ENCODE data around the gene RBFOX2. TPM values are rescaled to one million over a fixed set of nuclear protein-coding genes. Genes with fewer than 3 reads are reported as not detected.

Gene RBFOX2
- total RNA-seq, 1 experiment from 2014 or later, result 91.1 TPM

GRCh38 chr22:35900483-35901168 is 128.0 kb downstream of the RBFOX2 start:
- no peaks in the 10 kb centered on the region for H3K9me3 ChIP-seq
- BruUV-seq (replicated peaks), result no TSS peak
- no peak overlapping the region for H3K4me3 Mint-ChIP-seq (ENCODE audit: unreplicated experiment)
- peaks cover 48% of the 10 kb centered on the region for H3K4me1 Mint-ChIP-seq (ENCODE audit: low read depth, unreplicated experiment)
- intact Hi-C loops (cut with micrococcal nuclease; ENCODE audit: unreplicated experiment), result no loop called here
- DNase-seq, result peak; percentile 47 to 55
- TF ChIP-seq CTCF (IDR thresholded peaks at IDR 0.05; ENCODE audit: insufficient read depth in 1 of 2, low read depth in 1 of 2, low read length in 1 of 2, severe bottlenecking in 1 of 2, unreplicated experiment in 1 of 2), result no peak
- no peaks in the 10 kb centered on the region for H3K27me3 ChIP-seq (replicated peaks; ENCODE audit: control insufficient read depth, insufficient read depth, low read length)
- H3K27me3 Mint-ChIP-seq (ENCODE audit: insufficient read depth, unreplicated experiment), result no peaks in the 10 kb centered on the region
- H3K4me1 ChIP-seq, result peaks cover 90% of the 10 kb centered on the region
- no peaks in the 10 kb centered on the region for H3K36me3 ChIP-seq (ENCODE audit: control insufficient read depth, insufficient read depth, low read length)
- POLR2A ChIA-PET, result interaction anchor here (0.9 kb wide), 1 partner anchor 15 kb away, joined by 3 read pairs; no protein-coding TSS in a partner anchor
- H3K36me3 Mint-ChIP-seq (ENCODE audit: insufficient read depth, unreplicated experiment), result peaks cover 17% of the 10 kb centered on the region
- H3K9me3 Mint-ChIP-seq (ENCODE audit: unreplicated experiment), result no peaks in the 10 kb centered on the region
- H3K4me3 ChIP-seq (ENCODE audit: low read depth, low read length), result no peak overlapping the region
- H3K27ac Mint-ChIP-seq (ENCODE audit: unreplicated experiment), result peak overlapping the region; percentile 21
- CTCF ChIA-PET, result no interaction called here

GRCh38 chr22:35899736-35900135 is 128.9 kb downstream of the RBFOX2 start:
- BruUV-seq (replicated peaks), result no TSS peak
- Histone ChIP-seq H3K4me3 (ENCODE audit: low read depth, low read length) (no peak overlapping the region), H3K4me1 (peaks cover 88% of the 10 kb centered on the region), H3K36me3 (ENCODE audit: control insufficient read depth, insufficient read depth, low read length) (no peaks in the 10 kb centered on the region), H3K27me3 (replicated peaks; ENCODE audit: control insufficient read depth, insufficient read depth, low read length) (no peaks in the 10 kb centered on the region), H3K9me3 (no peaks in the 10 kb centered on the region)
- H3K4me3 Mint-ChIP-seq (ENCODE audit: unreplicated experiment), result no peak overlapping the region
- no peak overlapping the region for H3K27ac Mint-ChIP-seq (ENCODE audit: unreplicated experiment)
- no peak for TF ChIP-seq CTCF (IDR thresholded peaks at IDR 0.05; ENCODE audit: insufficient read depth in 1 of 2, low read depth in 1 of 2, low read length in 1 of 2, severe bottlenecking in 1 of 2, unreplicated experiment in 1 of 2)
- intact Hi-C loops (cut with micrococcal nuclease; ENCODE audit: unreplicated experiment), result loop anchor here (1.0 kb wide), 1 partner anchor 12 kb away; no protein-coding TSS in a partner anchor
- H3K27me3 Mint-ChIP-seq (ENCODE audit: insufficient read depth, unreplicated experiment), result no peaks in the 10 kb centered on the region
- H3K36me3 Mint-ChIP-seq (ENCODE audit: insufficient read depth, unreplicated experiment), result peaks cover 22% of the 10 kb centered on the region
- ChIA-PET POLR2A (interaction anchor here (0.7 kb wide), 1 partner anchor 153 kb away, joined by 8 read pairs; no protein-coding TSS in a partner anchor), CTCF (no interaction called here)
- peak in 1 of 2 experiments; percentile 36 for DNase-seq
- peaks cover 52% of the 10 kb centered on the region for H3K4me1 Mint-ChIP-seq (ENCODE audit: low read depth, unreplicated experiment)
- no peaks in the 10 kb centered on the region for H3K9me3 Mint-ChIP-seq (ENCODE audit: unreplicated experiment)

GRCh38 chr22:35896111-35896705 is 132.4 kb downstream of the RBFOX2 start:
- H3K36me3 ChIP-seq (ENCODE audit: control insufficient read depth, insufficient read depth, low read length), result no peaks in the 10 kb centered on the region
- H3K27ac Mint-ChIP-seq (ENCODE audit: unreplicated experiment), result peak overlapping the region; percentile 86
- no peaks in the 10 kb centered on the region for H3K27me3 ChIP-seq (replicated peaks; ENCODE audit: control insufficient read depth, insufficient read depth, low read length)
- intact Hi-C loops (cut with micrococcal nuclease; ENCODE audit: unreplicated experiment), result no loop called here
- H3K4me3 ChIP-seq (ENCODE audit: low read depth, low read length), result no peak overlapping the region
- no TSS peak for BruUV-seq (replicated peaks)
- peaks cover 51% of the 10 kb centered on the region for H3K4me1 Mint-ChIP-seq (ENCODE audit: low read depth, unreplicated experiment)
- H3K4me3 Mint-ChIP-seq (ENCODE audit: unreplicated experiment), result no peak overlapping the region
- POLR2A ChIA-PET, result no interaction called here
- peaks cover 80% of the 10 kb centered on the region for H3K4me1 ChIP-seq
- TF ChIP-seq CTCF (IDR thresholded peaks at IDR 0.05; ENCODE audit: insufficient read depth in 1 of 2, low read depth in 1 of 2, low read length in 1 of 2, severe bottlenecking in 1 of 2, unreplicated experiment in 1 of 2), result no peak
- no peaks in the 10 kb centered on the region for H3K27me3 Mint-ChIP-seq (ENCODE audit: insufficient read depth, unreplicated experiment)
- H3K9me3 ChIP-seq, result no peaks in the 10 kb centered on the region
- no peak for DNase-seq
- CTCF ChIA-PET, result no interaction called here
- H3K36me3 Mint-ChIP-seq (ENCODE audit: insufficient read depth, unreplicated experiment), result peaks cover 15% of the 10 kb centered on the region
- no peaks in the 10 kb centered on the region for H3K9me3 Mint-ChIP-seq (ENCODE audit: unreplicated experiment)

Data from Caco-2 (cell line).